ENCODE results near the gene LZTS2. TPM values are rescaled to one million over a fixed set of nuclear protein-coding genes. Genes with fewer than 3 reads are reported as not detected.

LZTS2 gene
- total and polyA plus RNA-seq, 10 of the 15 experiments (the other 5 are each of a cell fraction or from before 2014, with no cell fraction given): 0.08 to 13.4 (median 7.2) TPM

- SMC1A ChIA-PET (ENCODE audit: uncharacterized antibody, unreplicated experiment): interaction anchor here (1.6 kb wide), 1 partner anchor 14 kb away, joined by 6 read pairs; no protein-coding TSS in a partner anchor
- FAIRE-seq (no peak), DNase-seq (ENCODE audit: low read depth, low spot score) (no peak), ATAC-seq (no peak)
- no peak for TF ChIP-seq RELA (IDR thresholded peaks at IDR 0.05; ENCODE audit: borderline replicate concordance, partially characterized antibody)
- TF ChIP-seq SMAD1 (IDR thresholded peaks at IDR 0.05; ENCODE audit: low read depth, partially characterized antibody): no peak
- TF ChIP-seq SIX5 (IDR thresholded peaks at IDR 0.05; ENCODE audit: low read depth, low read length, severe bottlenecking): no peak
- no peak for TF ChIP-seq MTA3 (IDR thresholded peaks at IDR 0.05; ENCODE audit: borderline replicate concordance, low read length)
- Histone ChIP-seq H3K9me3 (replicated peaks; ENCODE audit: control insufficient read depth, insufficient read depth, low read length) (no peaks in the 10 kb centered on the region), H3K4me3 (no peak overlapping the region), H3K36me3 (ENCODE audit: control insufficient read depth in 2 of 2, insufficient read depth in 2 of 2, low read length in 1 of 2) (no peaks in the 10 kb centered on the region), H2AFZ (ENCODE audit: control insufficient read depth, low read depth, low read length) (no peak overlapping the region), H3K79me2 (ENCODE audit: control insufficient read depth, insufficient read depth, low read length) (no peaks in the 10 kb centered on the region), H3K27me3 (replicated peaks in 1 of 2; ENCODE audit: control insufficient read depth in 2 of 2, insufficient read depth in 2 of 2, low read length in 1 of 2) (peaks cover 2 to 5% of the 10 kb centered on the region in 2 experiments; a peak in 3 of 4 replicates), H3K4me2 (ENCODE audit: control insufficient read depth, insufficient read depth) (no peak overlapping the region), H3K4me1 (ENCODE audit: control insufficient read depth, insufficient read depth, low read length) (peaks cover 3% of the 10 kb centered on the region; the same call in 1 of the 2 replicates), H3K9ac (ENCODE audit: control insufficient read depth, insufficient read depth, low read length) (no peak overlapping the region), H4K20me1 (ENCODE audit: control insufficient read depth, insufficient read depth) (no peaks in the 10 kb centered on the region), H3K27ac (ENCODE audit: control insufficient read depth, insufficient read depth) (no peak overlapping the region)
- no TSS peak for BruUV-seq (replicated peaks)
- in situ Hi-C loops (cut with MboI) (no loop called here), intact Hi-C loops (cut with micrococcal nuclease; ENCODE audit: unreplicated experiment) (no loop called here)
- CTCF ChIA-PET: interaction anchor here (1.1 to 2.2 kb wide), 6 partner anchors 9 to 98 kb away, joined by 3 to 8 read pairs (median 4); partner anchors contain the start of gene LZTS2
- POLR2A ChIA-PET: interaction anchor here (0.5 kb wide), 1 partner anchor 1349 kb away, joined by 3 read pairs; no protein-coding TSS in a partner anchor
- RAD21 ChIA-PET (ENCODE audit: unreplicated experiment): interaction anchor here (1.1 kb wide), 1 partner anchor 13 kb away, joined by 3 read pairs; no protein-coding TSS in a partner anchor
- WGBS (ENCODE audit: insufficient coverage, insufficient replicate concordance, low lambda C conversion rate, missing lambda C conversion rate): 48% methylated on average over 18 of the region's 22 CpGs
Measured at GRCh38 chr10:101011517-101012423, 12.2 kb downstream of the LZTS2 start.
